GM18502 (cell line): ENCODE data around the gene SLC4A5.
"Not testable (repeated sequence)": the region's sequence is repeated elsewhere in the genome, so short reads cannot be mapped to it uniquely, and the experiment has no call there.

Source experiments
- ATAC-seq: cut with Tn5 transposase; IDR thresholded peaks from one replicate; pipeline ENCODE4 v1.9.1; 2021; ENCODE audit warnings: mild to moderate bottlenecking; ENCODE audit not compliant: unreplicated experiment, poor library complexity

Gene SLC4A5

GRCh38 chr2:74242354-74243071 is 100.7 kb downstream of the SLC4A5 start:
- no peak for ATAC-seq

GRCh38 chr2:74239346-74239745 is 103.9 kb downstream of the SLC4A5 start:
- no peak for ATAC-seq

- ATAC-seq = no peak
These were observed 104.3 kb downstream of the SLC4A5 start for GRCh38 chr2:74238879-74239278.

GRCh38 chr2:74235041-74235440 is 108.2 kb downstream of the SLC4A5 start:
- no peak for ATAC-seq

GRCh38 chr2:74233648-74234047 is 109.6 kb downstream of the SLC4A5 start:
- no peak for ATAC-seq

- no peak for ATAC-seq
These were observed 110.8 kb downstream of the SLC4A5 start for GRCh38 chr2:74232426-74232825.

- not testable (repeated sequence) for ATAC-seq
These were observed 113.4 kb downstream of the SLC4A5 start for GRCh38 chr2:74229865-74230264.

- ATAC-seq = no peak
These were observed 114.4 kb downstream of the SLC4A5 start for GRCh38 chr2:74228772-74229171.

- no peak for ATAC-seq
These were observed 115.6 kb downstream of the SLC4A5 start for GRCh38 chr2:74227646-74228045.

GRCh38 chr2:74226648-74227213 is 116.5 kb downstream of the SLC4A5 start:
- ATAC-seq = no peak

GRCh38 chr2:74225698-74226459 is 117.3 kb downstream of the SLC4A5 start:
- no peak for ATAC-seq

GRCh38 chr2:74223941-74224770 is 119.1 kb downstream of the SLC4A5 start:
- no peak for ATAC-seq

- no peak for ATAC-seq
These were observed 120.9 kb downstream of the SLC4A5 start for GRCh38 chr2:74222300-74222650.

GRCh38 chr2:74221604-74222299 is 121.5 kb downstream of the SLC4A5 start:
- no peak for ATAC-seq

- ATAC-seq = no peak
These were observed 122.1 kb downstream of the SLC4A5 start for GRCh38 chr2:74221091-74221490.

- ATAC-seq = no peak
These were observed 123.2 kb downstream of the SLC4A5 start for GRCh38 chr2:74219846-74220486.

GRCh38 chr2:74216642-74217041 is 126.6 kb downstream of the SLC4A5 start:
- ATAC-seq = no peak

- not testable (repeated sequence) for ATAC-seq
These were observed 127.4 kb downstream of the SLC4A5 start for GRCh38 chr2:74215771-74216170.

GRCh38 chr2:74212702-74213410 is 130.4 kb downstream of the SLC4A5 start:
- no peak for ATAC-seq
